ENCODE measurements around the gene CFAP46. TPM values are rescaled to one million over a fixed set of nuclear protein-coding genes. Genes with fewer than 3 reads are reported as not detected.

The CFAP46 gene
- total RNA-seq, 2 donors from 2014 or later, result 0.35 to 1.5 TPM

DNA sequence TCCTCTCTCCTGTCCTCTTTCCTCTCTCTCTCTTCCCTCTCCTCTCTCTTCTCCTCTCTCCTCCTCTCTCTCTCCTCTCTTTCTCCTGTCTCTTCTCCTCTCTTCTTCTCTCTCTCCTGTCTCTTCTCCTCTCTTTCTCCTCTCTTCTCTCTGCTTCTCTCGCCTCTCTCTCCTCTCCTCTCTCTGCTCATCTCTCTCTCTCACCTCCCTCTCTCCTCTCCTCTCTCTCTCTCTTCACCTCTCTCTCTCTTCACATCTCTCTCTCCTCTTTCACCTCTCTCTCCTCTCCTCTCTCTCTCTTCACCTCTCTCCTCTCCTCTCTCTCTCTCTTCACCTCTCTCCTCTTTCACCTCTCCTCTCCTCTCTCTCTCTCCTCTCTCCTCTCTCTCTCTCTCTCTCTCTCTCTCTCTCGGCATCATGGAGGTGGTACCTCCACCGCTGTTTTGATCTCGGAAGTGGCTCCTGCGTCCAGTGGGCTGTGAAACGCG lies 30.1 kb downstream of the CFAP46 start:
- Histone ChIP-seq H3K27me3 (no peaks in the 10 kb centered on the region), H3K27ac (no peak overlapping the region), H3K4me1 (no peaks in the 10 kb centered on the region), H3K4me3 (no peak overlapping the region), H3K36me3 (no peaks in the 10 kb centered on the region), H3K9me3 (no peaks in the 10 kb centered on the region)
- TF ChIP-seq, protein P1, sequence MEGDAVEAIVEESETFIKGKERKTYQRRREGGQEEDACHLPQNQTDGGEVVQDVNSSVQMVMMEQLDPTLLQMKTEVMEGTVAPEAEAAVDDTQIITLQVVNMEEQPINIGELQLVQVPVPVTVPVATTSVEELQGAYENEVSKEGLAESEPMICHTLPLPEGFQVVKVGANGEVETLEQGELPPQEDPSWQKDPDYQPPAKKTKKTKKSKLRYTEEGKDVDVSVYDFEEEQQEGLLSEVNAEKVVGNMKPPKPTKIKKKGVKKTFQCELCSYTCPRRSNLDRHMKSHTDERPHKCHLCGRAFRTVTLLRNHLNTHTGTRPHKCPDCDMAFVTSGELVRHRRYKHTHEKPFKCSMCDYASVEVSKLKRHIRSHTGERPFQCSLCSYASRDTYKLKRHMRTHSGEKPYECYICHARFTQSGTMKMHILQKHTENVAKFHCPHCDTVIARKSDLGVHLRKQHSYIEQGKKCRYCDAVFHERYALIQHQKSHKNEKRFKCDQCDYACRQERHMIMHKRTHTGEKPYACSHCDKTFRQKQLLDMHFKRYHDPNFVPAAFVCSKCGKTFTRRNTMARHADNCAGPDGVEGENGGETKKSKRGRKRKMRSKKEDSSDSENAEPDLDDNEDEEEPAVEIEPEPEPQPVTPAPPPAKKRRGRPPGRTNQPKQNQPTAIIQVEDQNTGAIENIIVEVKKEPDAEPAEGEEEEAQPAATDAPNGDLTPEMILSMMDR (IDR thresholded peaks at IDR 0.05), result no peak
- DNase-seq (ENCODE audit: low spot score), result no peak

DNA sequence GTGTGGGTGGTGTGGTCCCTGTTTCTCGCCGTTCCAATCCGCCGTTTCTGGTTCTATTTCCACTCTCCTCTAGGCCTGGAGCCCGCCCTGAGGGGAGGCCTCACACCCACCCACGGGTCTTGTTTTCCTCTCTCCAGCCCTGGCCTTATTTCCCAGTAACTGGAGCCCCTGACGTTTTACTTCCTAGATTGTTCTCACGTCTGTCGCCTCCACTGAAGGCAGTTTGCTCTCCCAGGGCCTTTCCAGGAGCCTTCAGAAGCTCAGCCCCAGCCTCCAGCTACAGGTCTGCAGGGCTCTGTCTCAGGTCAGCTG lies 30.6 kb downstream of the CFAP46 start:
- Histone ChIP-seq H3K4me1 (no peaks in the 10 kb centered on the region), H3K4me3 (no peak overlapping the region), H3K27me3 (no peaks in the 10 kb centered on the region), H3K27ac (no peak overlapping the region), H3K9me3 (no peaks in the 10 kb centered on the region), H3K36me3 (no peaks in the 10 kb centered on the region)
- DNase-seq (ENCODE audit: low spot score), result no peak
- TF ChIP-seq, protein P1 (IDR thresholded peaks at IDR 0.05), result no peak

DNA sequence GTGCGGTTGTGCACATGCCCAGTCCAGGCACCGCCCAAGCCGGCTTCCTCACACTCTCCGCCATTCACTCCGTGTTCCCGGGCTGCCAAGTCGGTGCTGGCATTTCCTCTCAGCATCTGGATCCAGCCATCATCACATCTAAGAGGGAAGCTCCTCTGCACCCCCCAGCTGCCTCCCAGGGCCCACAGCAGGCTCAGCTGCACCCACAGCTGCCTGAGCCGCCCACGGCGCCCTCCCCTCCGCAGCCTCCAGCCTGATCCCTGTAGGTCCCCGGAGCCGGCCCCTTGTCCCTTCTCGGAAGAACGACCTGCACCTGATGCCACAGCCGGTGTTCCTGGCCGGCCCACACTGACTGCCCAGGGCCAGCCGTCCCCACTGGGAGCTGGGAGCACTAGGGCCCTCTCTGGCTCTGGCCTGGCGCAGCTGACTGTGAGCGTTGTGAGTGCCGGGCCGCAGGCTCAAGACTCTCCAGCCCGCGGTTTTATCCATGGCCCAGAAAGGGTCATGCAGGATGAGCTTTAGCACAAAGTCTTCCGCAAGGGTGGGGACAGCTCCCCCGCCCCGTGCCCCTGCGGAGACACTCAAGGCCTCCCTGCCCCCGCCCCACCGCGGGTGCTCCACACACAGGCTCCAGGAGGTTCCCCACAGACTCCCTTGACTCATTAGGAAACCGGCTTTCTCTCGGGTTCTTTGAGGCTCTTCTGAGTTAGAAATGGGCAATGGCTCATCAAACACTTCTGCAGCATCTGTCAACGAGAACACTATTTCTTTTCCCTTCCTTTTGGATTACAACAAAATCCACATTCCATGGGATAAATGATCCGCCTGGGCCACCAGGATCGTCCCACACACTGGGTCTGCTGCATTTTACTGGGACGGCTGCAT lies 31.2 kb downstream of the CFAP46 start:
- no peaks in the 10 kb centered on the region for H3K9me3 ChIP-seq
- no peaks in the 10 kb centered on the region for H3K4me1 ChIP-seq
- H3K27ac ChIP-seq, result no peak overlapping the region
- H3K4me3 ChIP-seq, result no peak overlapping the region
- TF ChIP-seq, protein P1 (IDR thresholded peaks at IDR 0.05), result no peak
- H3K27me3 ChIP-seq, result no peaks in the 10 kb centered on the region
- H3K36me3 ChIP-seq, result no peaks in the 10 kb centered on the region
- no peak for DNase-seq (ENCODE audit: low spot score)

DNA sequence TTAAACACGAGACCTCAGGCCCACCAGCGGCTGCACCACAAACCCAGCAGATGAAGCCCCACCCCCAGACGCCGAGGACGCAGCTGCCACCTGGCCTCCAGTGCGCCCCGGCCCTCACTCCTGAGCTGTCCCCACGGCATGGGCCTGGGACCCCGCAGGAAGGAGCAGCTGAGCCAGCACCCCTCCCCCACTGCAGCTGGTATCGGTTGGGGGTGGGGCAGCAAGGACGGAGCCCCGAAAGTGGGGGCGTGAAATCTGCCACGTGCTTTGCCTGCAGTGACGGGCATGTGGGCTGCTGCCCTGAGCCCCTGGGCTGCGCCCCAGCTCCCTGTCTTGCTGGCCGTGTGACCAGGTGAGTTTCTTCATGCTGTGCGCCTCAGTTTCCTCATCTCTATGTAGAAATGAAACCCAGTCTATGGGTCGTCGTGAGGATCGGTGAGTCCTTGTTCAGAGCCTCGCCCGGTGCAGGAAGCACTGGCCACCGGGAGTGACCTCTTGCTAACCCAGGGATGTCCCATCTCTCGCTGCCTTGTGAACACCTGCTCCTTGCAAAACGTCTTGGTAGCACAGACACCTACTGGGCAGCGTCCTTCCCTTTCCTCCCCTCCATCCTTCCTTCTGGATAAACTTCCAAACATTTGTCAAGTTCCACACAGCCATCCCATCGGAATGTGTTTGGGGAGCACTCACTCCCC lies 32.0 kb downstream of the CFAP46 start:
- no peaks in the 10 kb centered on the region for H3K4me1 ChIP-seq
- peaks cover 0 to 6% of the 10 kb centered on the region in 2 donors for H3K9me3 ChIP-seq
- TF ChIP-seq, protein P1 (IDR thresholded peaks at IDR 0.05), result no peak
- no peak overlapping the region for H3K27ac ChIP-seq
- no peak overlapping the region for H3K4me3 ChIP-seq
- no peaks in the 10 kb centered on the region for H3K27me3 ChIP-seq
- H3K36me3 ChIP-seq, result no peaks in the 10 kb centered on the region
- DNase-seq (ENCODE audit: low spot score), result no peak

DNA sequence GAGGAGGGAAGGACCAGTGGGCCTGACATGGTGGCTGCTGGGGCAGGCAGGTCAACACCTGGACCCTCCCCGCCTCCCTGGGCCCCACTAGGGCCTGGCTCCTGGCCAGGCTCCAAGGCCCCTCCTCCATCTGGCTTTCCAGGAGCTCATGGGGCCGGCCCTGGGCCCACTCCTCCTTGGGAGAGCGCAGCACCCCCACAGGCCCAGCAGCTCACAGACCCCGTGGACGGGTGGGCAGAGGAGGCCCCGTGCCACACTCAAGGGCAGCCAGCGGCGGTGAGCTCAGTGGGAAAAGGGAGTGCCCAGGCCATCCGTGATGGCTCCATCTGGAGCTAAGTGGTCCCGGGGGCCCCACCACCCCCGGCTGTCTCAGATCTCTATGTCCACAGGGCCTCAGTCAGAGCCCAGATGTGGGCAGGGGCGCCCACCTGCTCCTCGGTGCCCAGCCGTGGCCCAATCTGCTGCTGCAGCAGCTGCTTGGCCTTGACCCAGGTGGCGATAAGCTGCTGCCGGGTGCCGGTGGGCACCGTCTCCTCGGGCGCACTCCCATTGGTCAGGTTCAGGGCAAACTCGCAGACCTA lies 32.8 kb downstream of the CFAP46 start:
- no peaks in the 10 kb centered on the region for H3K4me1 ChIP-seq
- peaks cover 0 to 6% of the 10 kb centered on the region in 2 donors for H3K9me3 ChIP-seq
- DNase-seq (ENCODE audit: low spot score), result no peak
- TF ChIP-seq, protein P1 (IDR thresholded peaks at IDR 0.05), result no peak
- H3K27ac ChIP-seq, result no peak overlapping the region
- no peak overlapping the region for H3K4me3 ChIP-seq
- H3K27me3 ChIP-seq, result no peaks in the 10 kb centered on the region
- no peaks in the 10 kb centered on the region for H3K36me3 ChIP-seq
